GM18873 (cell line): Measurements from ENCODE around the gene LTO1.

Source experiments
- ATAC-seq: cut with Tn5 transposase; IDR thresholded peaks from one replicate; pipeline ENCODE4 v1.9.1; 2021; ENCODE audit warnings: mild to moderate bottlenecking, moderate library complexity, moderate number of reproducible peaks; ENCODE audit not compliant: unreplicated experiment, low FRiP score

The LTO1 gene

GRCh38 chr11:69660001-69660500 is 15.1 kb downstream of the LTO1 start:
- ATAC-seq, result no peak

GRCh38 chr11:69659591-69659990 is 15.6 kb downstream of the LTO1 start:
- no peak for ATAC-seq

GRCh38 chr11:69658626-69659450 is 16.3 kb downstream of the LTO1 start:
- ATAC-seq, result no peak

GRCh38 chr11:69657911-69658625 is 17.1 kb downstream of the LTO1 start:
- ATAC-seq, result no peak

GRCh38 chr11:69657456-69657910 is 17.7 kb downstream of the LTO1 start:
- ATAC-seq, result no peak

- ATAC-seq, result no peak
Observed at GRCh38 chr11:69656536-69657455, 18.4 kb downstream of the LTO1 start.

GRCh38 chr11:69655479-69656428 is 19.4 kb downstream of the LTO1 start:
- no peak for ATAC-seq

- ATAC-seq, result no peak
Observed at GRCh38 chr11:69654660-69655478, 20.3 kb downstream of the LTO1 start.

GRCh38 chr11:69654001-69654659 is 21.0 kb downstream of the LTO1 start:
- no peak for ATAC-seq

- ATAC-seq, result no peak
Observed at GRCh38 chr11:69653406-69653960, 21.7 kb downstream of the LTO1 start.

GRCh38 chr11:69652999-69653398 is 22.2 kb downstream of the LTO1 start:
- ATAC-seq, result no peak

GRCh38 chr11:69651834-69652620 is 23.1 kb downstream of the LTO1 start:
- no peak for ATAC-seq

- ATAC-seq, result no peak
Observed at GRCh38 chr11:69650832-69651344, 24.3 kb downstream of the LTO1 start.

- no peak for ATAC-seq
Observed at GRCh38 chr11:69650081-69650831, 24.9 kb downstream of the LTO1 start.

GRCh38 chr11:69649576-69649900 is 25.6 kb downstream of the LTO1 start:
- no peak for ATAC-seq
